Stimulated activated CD4-positive, alpha-beta T cell treated with anti-CD3 and anti-CD28 coated beads, TNF-alpha, amount 100 ng/mL, for 48 hours (primary cell): ENCODE results near the gene PAAF1.

Source experiments
- DNase-seq, 3 donors: peaks; one replicate each; pipeline ENCODE4 v3.0.0-alpha.2; 2020; ENCODE audit warnings: low read depth in 3 of 3

PAAF1 gene

GRCh38 chr11:73946798-73947458, 70.1 kb downstream of the PAAF1 start:
- no peak for DNase-seq

DNA sequence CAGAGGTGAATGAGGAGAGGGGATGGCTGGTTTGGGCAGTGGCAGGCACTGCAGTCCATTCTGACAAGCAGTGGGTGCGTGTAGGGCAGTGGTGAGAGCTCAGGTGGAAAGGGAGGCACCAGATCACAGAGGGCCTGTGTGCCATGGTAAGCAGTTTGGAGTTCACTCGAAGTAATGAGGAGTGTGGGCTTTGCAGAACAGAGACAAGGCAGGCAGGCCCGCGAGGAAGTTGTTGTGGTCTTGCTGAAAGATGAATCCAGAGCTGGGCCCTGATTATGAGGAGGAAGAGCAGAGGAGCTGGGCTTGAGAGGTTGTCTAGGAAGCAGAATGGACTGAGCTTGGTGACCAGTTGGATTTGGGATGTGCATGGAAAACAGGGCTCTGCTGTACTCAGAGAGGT, 72.4 kb downstream of the PAAF1 start:
- no peak for DNase-seq

- no peak for DNase-seq
These were observed 73.1 kb downstream of the PAAF1 start for GRCh38 chr11:73949912-73950311.

DNA sequence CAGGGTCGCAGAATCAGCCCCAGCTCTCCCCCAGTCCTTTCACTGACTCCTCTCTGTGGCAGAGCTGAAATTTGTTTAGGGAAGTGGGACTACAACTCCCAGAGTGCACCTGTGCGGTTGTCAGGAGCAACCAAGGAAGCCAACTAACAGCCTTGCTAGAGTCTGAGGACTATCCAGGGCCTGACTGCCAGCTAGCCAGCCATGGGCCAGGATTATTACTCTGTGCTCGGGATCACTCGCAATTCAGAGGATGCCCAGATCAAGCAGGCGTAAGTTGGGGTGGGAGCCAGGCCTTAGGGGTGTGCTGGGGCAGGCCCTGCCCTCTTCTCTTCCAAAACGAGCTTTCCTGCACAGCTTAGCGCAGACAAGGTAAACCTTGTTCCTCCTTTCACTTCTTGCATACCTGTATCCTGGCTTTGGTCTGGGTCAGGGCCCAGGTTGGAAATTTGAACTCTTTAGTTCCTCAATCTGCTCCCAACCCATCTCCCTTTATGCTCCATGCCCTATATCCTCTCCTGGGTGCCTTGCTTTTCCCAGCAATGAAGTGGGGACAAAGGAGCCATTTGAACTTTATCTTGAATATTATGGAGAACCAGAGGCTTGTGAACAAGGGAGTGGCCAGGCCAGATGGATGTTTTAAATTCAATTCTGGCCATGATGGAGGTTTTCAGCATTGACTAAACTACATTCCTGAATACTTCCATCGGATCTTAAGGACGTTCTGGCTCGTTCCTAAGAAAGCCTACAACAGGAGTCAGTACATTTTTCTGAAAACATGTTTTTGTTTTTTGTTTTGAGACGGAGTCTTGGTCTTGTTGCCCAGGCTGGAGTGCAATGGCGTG, 74.3 kb downstream of the PAAF1 start, which contains the start of gene DNAJB13:
TSS of gene DNAJB13 (plus strand) at position 158 of the 842 bp plus-strand sequence. CDS start at position 202, 44 bp downstream.
- DNase-seq, result no peak

DNA sequence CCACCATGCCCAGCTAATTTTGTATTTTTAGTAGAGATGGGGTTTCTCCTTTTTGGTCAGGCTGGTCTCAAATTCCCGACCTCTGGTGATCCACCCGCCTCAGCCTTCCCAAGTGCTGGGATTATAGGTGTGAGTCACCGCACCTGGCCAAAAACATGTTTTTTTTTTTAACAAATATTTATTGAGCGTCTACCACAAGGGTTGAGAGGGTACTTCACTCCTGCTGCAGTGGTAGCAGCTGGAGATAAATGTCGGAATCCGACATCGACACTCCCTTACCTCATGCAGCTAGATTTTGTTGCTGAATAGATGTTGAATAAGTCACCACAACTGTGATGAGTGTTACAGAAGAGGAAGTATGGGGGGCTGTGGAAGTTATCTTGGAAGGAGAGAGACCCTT, 75.0 kb downstream of the PAAF1 start:
- DNase-seq, result no peak

- DNase-seq, result no peak
These were observed 80.3 kb downstream of the PAAF1 start for GRCh38 chr11:73956876-73957653.

DNA sequence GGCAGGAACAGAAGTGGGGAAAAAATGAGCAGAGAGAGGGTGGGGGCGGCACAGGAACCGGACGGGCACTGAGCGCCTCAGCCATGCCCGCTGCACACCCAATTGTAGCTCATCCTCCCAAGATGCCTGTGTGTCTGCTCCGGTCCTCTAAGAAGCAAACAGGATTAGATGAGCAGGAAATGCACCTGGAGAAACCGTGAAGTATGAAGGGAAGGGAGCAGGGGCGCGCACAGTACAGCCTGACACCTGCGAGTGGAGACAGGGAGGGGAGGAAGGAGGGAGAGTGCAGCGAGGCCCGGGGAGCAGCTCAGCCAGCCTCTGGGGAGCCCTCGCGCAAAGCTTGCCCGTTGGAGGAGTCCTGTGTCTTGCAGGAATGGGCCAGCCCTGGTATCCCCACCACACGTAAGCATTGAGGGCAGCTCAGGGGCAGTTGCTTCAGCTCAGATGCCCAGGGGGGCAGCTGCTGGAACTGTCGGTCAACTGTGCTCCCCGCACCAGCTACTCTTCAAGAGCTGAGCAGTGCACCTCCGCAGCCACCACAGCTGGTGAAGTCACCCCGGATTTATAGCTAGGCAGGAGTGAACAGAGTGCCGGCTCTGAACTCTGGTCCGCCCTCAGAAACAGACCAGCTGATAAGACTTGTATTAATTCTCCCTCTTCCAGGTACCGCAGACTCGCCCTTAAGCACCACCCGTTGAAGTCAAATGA, 81.0 kb downstream of the PAAF1 start:
- DNase-seq, result no peak

- DNase-seq, result no peak
These were observed 81.8 kb downstream of the PAAF1 start for GRCh38 chr11:73958521-73959141.

DNA sequence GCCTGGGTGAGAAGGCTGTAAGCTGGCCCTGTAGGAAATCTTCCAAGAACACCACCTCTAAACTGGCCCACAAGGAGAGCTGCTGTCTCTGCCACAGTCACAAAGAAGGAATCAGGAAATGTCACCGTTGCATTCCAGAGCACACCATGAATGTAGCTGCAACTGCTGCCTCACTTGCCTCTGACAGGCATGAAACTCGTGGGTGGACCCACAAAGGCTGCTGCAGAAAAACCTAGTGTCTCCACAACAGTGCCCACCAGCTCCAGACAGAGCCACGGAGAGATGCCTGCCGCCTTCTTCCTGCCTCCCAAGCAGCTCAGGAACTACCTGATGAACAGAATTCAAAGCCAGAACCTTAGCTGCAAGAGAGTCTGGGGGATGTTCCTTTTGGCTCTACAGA, 84.5 kb downstream of the PAAF1 start:
- DNase-seq, result no peak

DNA sequence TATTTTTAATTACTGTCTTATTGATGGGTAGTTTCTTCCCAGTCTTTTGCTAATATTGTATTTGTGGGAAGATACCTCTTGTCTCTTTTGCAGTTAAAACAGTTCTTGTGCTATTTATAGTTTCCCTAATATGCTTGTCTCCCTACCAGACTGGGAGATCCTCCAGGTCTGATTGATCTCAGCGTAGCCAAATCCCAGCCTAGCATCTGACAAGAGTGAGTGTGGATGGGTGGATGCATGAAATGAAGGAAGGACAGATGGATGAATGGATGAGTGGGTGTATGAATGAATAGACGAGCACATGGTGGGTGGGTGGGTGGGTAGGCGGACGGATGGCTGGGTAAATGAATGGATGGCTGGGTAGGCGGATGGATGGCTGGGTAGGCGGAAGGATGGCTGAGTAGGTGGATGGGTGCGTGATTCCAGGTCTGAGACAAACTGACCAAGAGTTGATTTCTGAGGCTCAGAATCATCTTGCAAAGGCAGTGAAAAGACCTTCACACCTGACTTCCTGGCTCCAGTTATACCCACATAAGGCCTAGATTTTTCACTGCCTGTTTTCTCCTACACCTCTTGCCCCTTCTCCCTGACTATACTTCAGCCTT, 85.4 kb downstream of the PAAF1 start:
- DNase-seq, result no peak

DNA sequence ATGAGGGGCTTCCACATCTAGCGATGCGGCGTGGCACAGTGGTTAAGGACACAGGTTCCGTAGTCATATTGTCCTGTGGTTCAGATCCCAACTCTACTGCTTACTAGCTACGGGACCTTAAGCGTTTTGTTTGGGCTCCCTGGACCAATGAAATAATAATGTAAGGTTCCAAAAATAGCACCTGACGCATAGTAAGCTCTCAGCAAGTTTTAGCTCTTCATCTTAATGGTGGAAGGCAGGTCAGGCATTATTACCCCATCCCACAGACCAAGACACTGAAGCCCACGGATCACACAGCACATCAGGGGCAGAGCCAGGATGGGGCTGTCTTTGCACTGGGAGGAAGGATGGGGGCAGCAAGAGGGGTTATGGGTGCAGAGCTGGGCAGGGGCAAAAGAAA, 87.1 kb downstream of the PAAF1 start:
- DNase-seq, result no peak

- DNase-seq, result no peak
These were observed 88.4 kb downstream of the PAAF1 start for GRCh38 chr11:73965076-73965763.

DNA sequence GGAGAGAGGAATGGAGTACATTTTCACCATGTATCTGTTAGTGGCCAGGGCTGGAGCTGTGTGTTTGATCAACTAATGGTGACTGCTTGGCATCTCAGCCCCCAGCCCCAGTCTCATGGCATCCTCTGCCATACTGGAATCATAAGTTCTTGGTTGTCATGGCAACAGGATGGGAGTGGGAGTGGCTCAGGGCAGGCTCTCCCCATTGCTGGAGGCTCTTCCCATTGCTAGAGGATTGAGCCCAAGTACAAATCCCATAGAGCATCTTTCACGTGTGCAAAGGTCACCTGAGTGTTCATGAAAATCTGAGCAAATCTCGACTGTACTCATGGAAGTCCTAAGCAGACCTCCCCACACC, 88.9 kb downstream of the PAAF1 start:
- DNase-seq, result no peak

DNA sequence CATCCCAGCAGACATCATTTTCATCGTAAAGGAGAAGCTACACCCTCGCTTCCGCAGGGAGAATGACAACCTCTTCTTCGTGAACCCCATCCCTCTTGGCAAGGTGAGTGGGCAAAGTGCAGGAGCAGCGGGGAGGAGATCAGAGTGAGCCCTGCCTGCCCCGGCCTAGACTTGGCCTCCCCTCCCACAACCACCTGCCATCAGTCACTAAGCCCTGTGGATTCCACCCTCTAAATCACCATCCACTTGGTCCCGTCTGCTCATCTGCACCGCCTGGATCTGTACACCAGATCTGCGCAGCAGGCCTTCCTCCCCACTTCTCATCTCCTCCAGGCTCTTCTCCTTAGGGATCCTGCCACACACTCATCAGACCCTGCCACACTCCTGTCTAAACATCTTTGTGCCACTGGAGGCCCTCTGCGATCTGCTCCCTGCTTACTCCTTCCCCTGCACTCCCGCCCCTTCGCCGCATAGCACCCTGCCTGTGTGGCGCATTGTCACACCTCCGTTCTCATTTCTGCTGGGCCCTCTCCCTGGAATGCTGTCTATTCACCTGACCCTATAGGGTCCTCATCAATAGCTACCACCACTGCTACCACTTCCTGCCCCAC, 91.7 kb downstream of the PAAF1 start:
- DNase-seq, result no peak

GRCh38 chr11:73969091-73969490, 92.3 kb downstream of the PAAF1 start:
- DNase-seq, result no peak

- no peak for DNase-seq
These were observed 93.4 kb downstream of the PAAF1 start for GRCh38 chr11:73969991-73970800.

DNA sequence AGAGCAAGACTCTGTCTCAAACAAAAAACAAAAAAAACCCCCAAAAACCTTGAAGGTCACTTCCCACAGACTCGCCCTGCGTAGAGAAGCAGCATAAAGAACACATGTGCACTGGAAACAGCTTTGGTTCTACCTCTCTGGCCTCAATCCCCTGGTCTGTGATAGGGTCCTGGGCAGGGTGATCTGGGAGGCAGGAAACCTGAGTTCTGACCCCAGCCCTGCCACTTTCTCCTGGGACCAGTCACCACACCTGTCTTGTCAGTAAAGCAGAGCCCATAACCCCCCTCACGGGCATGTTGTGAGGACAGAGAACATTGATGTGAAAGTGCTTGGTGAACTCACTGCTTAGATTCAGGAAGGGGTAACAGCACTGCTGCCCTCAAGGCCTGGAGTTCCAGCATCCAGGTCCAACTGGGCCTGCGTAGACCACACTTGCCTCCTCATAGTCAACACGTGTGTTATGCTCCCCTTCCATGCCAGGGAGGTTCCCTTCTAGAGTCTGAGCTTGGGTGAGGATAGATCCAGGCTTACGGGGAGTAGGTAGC, 94.4 kb downstream of the PAAF1 start:
- DNase-seq, result no peak

GRCh38 chr11:73972187-73972586, 95.4 kb downstream of the PAAF1 start:
- DNase-seq, result no peak
